HG02884 (cell line): Measurements from ENCODE around the gene TEK.
"Not testable (repeated sequence)": the region's sequence is repeated elsewhere in the genome, so short reads cannot be mapped to it uniquely, and the experiment has no call there.

ENCODE experiments used
- ATAC-seq: cut with Tn5 transposase; IDR thresholded peaks from one replicate; pipeline ENCODE4 v1.9.1; 2021; ENCODE audit warnings: mild to moderate bottlenecking, moderate library complexity; ENCODE audit not compliant: unreplicated experiment

Gene TEK

DNA sequence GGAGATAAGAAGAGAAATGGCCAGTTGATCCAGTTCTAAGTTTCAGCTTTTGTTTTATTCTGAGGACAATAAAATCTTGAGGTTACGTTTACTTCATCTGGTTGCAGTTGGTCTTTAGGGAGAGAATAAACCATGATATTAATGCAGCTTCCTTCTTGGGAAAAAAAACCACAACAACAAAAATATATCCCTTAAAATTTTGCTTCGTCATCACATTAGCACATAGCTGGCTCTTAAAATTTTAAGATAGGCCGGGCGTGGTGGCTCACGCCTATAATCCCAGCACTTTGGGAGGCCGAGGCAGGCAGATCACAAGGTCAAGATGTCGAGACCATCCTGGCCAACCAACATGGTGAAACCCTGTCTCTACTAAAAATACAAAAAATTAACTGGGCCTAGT, 101.6 kb downstream of the TEK start:
- ATAC-seq: no peak

- no peak for ATAC-seq
These were observed 103.2 kb downstream of the TEK start for GRCh38 chr9:27212191-27212590.

GRCh38 chr9:27212621-27213020, 103.6 kb downstream of the TEK start:
- ATAC-seq: no peak

DNA sequence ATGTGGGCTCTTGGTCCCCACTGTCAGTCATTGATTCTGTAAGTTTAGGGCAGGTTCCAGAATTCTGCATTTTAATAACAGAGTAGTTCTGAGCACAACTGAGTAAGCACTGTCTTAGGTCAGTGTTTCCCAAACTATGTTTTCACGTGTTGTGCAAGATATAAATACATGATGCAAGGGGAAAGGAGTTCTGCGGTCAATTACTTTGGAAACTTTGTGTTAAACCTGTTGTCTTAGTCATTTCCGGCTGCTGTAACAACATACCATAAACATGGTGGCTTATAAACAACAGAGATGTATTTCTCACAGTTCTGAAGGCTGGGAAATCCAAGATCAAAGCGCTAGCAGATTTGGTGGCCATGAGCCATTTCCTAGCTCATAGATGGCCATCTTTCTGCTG, 118.2 kb downstream of the TEK start:
- ATAC-seq: no peak

GRCh38 chr9:27239648-27240047, 130.6 kb downstream of the TEK start:
- not testable (repeated sequence) for ATAC-seq

- ATAC-seq: peak; percentile 81
These were observed 138.7 kb downstream of the TEK start for GRCh38 chr9:27247756-27248155.

DNA sequence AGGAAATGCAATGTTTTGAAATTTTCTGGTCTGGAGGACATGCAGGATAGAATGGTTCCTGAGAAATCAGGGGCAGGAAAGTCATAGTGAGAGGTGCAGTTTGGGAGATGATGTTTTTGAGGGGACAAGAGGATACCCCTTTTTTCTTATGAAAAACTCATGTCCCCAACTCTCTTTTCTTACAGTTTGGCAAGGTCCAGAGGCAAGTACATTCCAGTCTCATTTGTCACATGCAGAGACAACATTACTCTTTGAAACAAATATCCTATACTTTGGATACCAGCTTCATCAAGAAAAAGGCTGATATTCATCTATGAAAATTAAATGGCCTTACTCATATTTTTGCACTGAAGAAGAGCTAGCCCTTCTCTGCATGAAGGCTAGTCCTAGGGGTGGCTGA, 139.7 kb downstream of the TEK start:
- ATAC-seq: no peak

DNA sequence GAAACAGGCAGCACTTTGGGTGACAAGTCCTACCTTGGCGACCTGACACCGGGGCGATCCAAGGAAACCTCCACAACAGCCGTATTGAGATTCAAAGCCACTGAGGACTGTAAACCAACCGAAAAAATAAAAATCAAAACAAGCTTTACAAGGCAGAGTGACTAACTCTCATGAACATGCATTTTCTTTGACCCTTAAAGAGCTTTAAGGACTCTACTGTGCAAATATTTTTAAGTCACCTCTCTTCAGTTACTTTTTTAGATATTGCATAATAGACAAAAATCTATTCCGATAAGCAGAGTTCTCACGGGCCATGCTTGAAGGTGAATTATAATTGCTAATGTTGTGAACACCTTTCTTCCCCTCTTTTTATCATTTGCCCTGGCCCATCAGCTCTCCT, 149.6 kb downstream of the TEK start:
- no peak for ATAC-seq

DNA sequence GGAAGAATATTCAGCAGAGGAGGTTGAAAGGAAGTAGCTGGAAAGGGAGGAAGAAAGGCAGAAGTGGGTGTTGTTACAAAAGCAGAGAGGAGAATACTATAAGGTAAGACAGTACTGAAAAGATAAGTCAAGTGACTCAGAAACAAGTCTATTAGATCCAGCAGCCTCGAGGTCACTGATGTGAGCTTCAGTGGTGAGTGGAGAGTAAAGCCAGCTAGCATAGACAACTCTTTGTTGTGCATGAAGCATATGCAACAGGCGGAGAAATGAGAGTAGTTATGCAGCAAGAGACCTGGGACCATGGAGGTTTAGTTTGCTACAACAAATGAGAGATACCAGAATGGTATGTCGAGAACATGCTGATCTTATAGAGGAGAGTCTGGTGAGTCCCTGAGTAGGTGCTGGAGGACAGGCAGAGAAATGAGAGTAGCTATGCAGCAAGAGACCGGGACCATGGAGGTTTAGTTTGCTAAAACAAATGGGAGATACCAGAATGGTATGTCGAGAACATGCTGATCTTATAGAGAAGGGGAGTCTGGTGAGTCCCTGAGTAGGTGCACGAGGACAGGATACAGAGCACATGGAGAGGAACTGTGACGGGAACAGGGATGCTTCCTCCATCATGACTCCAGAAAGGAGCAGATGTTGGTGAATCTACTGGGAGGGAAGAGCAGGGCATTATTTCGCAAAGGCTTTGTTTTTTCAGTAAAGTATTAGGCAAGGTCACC, 151.9 kb downstream of the TEK start:
- no peak for ATAC-seq

GRCh38 chr9:27261517-27262211, 152.6 kb downstream of the TEK start:
- ATAC-seq: no peak

- no peak for ATAC-seq
These were observed 163.1 kb downstream of the TEK start for GRCh38 chr9:27272103-27272502.

DNA sequence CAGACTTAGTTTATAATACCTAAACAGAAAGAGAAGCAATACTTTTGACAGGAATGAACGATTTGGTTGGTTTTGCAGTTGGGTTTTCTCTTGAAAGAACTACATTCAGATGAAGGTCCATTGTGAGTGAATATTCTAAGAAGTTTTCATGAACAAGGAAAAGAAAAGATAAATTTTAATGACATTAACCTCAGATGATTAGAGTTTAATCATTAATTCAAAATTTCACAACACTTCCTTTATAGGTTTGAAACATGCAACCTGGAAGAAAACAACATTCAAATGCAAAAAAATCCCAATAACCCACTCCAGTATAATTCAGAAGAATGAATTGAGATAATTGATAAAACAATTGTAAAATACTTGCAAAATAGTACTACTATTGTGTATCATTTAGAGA, 164.2 kb downstream of the TEK start:
- no peak for ATAC-seq

DNA sequence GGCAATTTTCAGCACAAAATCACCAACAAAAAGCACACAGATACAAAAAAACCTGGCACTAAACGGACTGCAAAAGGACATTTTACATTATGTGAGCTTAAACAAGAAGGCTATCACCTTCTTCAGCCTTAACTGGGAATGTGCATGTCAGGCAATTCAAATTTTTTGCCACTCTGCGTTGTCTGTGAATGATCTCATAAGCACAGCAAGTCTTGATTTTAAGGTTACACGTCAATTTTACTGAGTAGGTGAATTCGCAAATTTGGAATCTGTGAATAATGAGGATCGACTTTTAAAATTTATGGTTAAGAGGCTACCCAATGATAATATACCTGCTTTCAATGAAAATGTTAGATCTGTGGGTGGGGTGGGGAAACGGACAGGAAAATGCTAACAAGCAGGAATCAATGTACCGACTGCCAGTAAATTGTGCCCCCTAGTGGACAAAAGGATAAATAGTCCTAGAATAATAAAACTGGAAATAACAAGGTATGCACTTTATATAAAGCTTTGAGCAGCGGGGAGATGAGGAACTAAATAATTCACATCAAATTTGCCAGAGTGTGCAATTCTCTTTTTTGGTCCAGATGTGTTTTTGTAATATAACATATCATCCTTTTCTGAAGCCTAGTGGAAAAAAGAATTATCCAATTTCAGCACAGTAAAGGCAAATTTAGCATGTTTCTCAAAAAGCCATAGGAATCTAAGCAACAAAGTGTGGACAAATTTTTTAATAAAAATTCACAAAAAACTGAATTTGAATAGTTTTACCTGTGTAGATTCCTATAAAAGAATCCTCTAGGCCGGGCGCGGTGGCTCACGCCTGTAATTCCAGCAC, 167.4 kb downstream of the TEK start:
- peak; percentile 56 for ATAC-seq

DNA sequence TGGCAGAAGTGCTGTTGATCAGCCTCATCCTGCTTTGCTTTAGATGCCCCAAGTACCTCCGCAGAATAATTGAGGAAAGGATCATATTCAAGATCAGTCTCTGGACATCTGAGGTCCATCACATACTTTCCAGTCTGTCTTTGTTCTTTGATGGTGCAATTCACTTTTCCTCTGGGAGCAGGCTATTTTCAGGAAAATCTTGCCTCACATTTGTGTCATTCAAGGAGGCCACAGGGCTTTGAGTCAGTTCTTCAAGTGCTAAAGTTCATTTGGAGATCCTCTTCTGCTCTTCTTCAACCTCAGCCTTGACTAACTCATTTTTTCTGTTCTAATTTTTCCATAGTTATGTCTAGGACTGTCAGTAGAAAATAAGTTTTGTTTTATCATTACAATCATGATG, 169.3 kb downstream of the TEK start:
- no peak for ATAC-seq

- ATAC-seq: no peak
These were observed 170.6 kb downstream of the TEK start for GRCh38 chr9:27279611-27280010.
